ENCODE data around the gene EMILIN3.

DNA sequence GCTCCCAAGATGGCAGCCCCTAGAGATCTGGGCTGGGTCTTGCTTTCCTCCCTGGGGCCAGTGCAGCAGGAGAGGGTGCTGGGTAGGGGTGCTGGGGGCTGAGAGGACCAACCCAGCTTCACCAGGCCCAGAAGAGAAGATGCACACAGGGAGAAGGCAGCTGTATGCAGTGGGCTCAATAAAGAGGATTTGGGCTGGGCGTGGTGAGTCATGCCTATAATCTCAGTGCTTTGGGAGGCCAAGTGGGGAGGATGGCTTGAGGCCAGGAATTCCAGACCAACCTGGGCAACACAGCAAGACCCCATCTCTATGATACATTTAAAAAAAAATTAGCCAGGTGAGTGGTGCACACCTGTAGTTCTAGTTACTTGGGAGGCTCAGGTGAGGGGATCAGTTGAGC lies 25.7 kb upstream of the EMILIN3 start:
- no peak for TF ChIP-seq CTCF (IDR thresholded peaks at IDR 0.05 in 2 of 3, conservative IDR thresholded peaks at IDR 0.05 in 1 of 3; ENCODE audit: borderline replicate concordance in 1 of 3, insufficient read depth in 1 of 3, low read depth in 2 of 3, low read length in 2 of 3)
- TF ChIP-seq, protein P1, sequence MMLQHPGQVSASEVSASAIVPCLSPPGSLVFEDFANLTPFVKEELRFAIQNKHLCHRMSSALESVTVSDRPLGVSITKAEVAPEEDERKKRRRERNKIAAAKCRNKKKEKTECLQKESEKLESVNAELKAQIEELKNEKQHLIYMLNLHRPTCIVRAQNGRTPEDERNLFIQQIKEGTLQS (IDR thresholded peaks at IDR 0.05): no peak
- no peak for TF ChIP-seq POLR2A (IDR thresholded peaks at IDR 0.05; ENCODE audit: borderline replicate concordance, extremely low read depth, insufficient read depth, insufficient read length)
- no peak for TF ChIP-seq REST (IDR thresholded peaks at IDR 0.05; ENCODE audit: low read depth)
- TF ChIP-seq POLR2AphosphoS5 (IDR thresholded peaks at IDR 0.05; ENCODE audit: low read depth, low read length): no peak
- TF ChIP-seq ZBTB33 (IDR thresholded peaks at IDR 0.05; ENCODE audit: extremely low read depth, insufficient replicate concordance, low read length): no peak
- TF ChIP-seq EZH2 (IDR thresholded peaks at IDR 0.05): no peak
- TF ChIP-seq YY1 (IDR thresholded peaks at IDR 0.05; ENCODE audit: extremely low read depth, insufficient replicate concordance, low read depth, low read length): no peak
- TF ChIP-seq CBX3 (IDR thresholded peaks at IDR 0.05; ENCODE audit: low read depth): no peak
